DMS 273 (cell line): ENCODE data around the gene ADAMTS1.
"Not testable (repeated sequence)": the region's sequence is repeated elsewhere in the genome, so short reads cannot be mapped to it uniquely, and the experiment has no call there.

Experiments used
- DNase-seq: peaks from one replicate; lab custom pipeline; 2025; ENCODE audit not compliant: unreplicated experiment; lab: John Stamatoyannopoulos, UW

ADAMTS1 gene

GRCh38 chr21:26845066-26845758 is at the start of gene ADAMTS1:
TSS of gene ADAMTS1 (minus strand) at chr21:26845409. CDS start at chr21:26844954, 455 bp downstream.
- DNase-seq: peak; percentile 63

GRCh38 chr21:26892151-26892550 is 46.9 kb upstream of the ADAMTS1 start:
- no peak for DNase-seq

GRCh38 chr21:26888931-26889330 is 43.7 kb upstream of the ADAMTS1 start:
- DNase-seq: no peak

- no peak for DNase-seq
These were observed 43.0 kb upstream of the ADAMTS1 start for GRCh38 chr21:26888256-26888655.

- DNase-seq: no peak
These were observed 42.0 kb upstream of the ADAMTS1 start for GRCh38 chr21:26887251-26887650.

GRCh38 chr21:26884436-26884835 is 39.2 kb upstream of the ADAMTS1 start:
- DNase-seq: no peak

DNA sequence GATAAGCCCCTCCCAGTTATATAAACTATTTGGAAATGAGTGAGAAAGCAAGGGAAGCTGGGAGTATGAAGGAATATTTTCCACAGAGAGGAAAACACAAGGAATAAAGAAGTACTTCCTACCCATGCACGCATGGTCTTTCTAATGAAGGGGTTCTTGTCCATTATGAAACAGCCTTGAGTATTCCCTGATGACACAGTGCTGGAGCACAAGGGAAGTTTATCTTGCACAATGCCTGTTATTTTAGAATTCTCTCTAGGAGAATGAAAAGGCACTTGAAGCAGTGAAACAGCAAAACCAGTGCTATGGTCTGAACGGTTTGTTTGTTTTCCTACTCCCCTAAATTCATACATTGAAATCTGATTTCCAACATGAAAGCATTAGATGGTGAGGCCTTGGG is 38.6 kb upstream of the ADAMTS1 start:
- DNase-seq: no peak

DNA sequence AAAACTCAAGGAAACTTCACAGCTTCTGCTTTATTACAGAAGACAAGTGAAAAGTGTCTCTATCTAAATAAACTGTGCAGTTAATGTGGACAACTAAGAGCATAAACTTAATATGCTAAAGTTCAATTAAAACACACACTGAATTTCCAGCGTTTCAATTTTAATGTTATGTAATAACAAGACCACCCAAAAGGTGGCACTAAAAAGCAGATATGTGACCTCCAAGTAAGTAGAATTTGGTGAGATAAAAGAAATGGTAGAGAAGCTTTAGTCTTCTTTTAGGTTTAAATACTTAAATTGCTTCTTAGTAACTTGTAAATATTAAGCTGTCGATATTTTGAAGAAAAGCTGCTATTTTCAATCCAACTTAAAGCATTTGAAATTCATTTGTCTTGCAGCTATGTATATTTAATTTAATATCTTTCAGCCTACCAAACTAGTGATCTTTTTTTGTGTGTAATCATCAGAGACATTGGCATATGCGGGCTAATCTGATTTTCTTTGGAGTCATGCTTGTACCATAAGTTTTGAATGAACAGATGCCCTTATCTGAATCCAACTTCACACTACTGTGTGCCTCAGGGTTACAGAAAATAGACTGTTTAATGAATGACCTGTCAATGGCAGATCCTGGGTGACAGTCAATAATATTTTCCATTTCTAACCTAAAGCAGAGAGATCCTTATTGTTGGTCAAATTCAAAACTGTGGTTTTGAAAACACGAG is 36.5 kb upstream of the ADAMTS1 start:
- peak; percentile 27 for DNase-seq

- DNase-seq: no peak
These were observed 31.8 kb upstream of the ADAMTS1 start for GRCh38 chr21:26877018-26877417.

DNA sequence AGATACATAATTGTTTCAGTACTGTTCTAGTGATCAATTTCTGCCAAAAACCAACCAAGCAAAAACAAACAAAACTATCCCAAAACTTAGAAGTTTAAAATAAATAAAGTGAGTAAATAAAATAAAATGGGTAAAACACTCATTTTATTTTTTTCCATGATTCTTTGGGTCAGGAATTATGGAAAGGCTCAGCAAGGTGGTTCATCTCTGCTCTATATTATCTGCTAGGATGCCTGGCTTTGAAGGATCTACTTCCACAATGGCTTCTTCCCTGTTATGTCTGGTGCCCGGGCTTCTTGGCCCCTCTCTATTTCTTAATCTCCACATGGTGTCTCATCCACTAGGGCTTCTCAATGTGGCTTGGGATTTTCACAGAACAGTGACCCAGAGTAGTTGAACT is 29.1 kb upstream of the ADAMTS1 start:
- no peak for DNase-seq

- no peak for DNase-seq
These were observed 20.6 kb upstream of the ADAMTS1 start for GRCh38 chr21:26865857-26866256.

DNA sequence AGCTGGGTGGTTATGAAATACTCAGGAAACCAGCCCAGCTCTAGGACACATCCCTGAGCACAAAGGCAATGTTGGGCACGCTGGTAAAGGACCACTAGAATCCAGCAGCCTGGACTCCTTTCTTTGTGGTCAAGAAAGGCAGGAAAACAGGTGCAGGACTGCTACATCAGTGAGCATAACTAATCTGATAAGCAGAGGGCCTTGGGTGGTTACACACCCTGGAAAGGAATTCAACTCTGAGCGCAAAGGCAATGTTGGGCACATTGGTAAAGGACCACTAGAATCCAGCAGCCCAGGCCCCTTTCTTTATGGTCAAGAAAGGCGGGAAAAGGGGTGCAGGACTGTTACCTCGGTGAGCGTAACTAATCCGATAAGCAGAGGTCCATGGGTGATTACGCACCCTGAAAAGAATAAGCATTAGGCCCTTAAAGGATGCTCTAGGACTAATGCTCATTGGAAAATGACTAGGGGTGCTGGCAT is 11.7 kb upstream of the ADAMTS1 start:
- DNase-seq: not testable (repeated sequence)

DNA sequence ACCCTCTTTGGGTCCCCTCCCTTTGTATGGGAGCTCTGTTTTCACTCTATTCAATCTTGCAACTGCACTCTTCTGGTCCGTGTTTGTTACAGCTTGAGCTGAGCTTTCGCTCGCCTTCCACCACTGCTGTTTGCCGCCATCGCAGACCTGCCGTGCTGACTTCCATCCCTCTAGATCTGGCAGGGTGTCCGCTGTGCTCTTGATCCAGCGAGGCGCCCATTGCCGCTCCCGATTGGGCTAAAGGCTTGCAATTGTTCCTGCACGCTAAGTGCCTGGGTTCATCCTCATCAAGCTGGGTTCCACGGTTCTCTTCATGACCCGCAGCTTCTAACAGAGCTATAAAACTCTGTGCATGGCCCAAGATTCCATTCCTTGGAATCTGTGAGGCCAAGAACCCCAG is 9.5 kb upstream of the ADAMTS1 start:
- not testable (repeated sequence) for DNase-seq

- DNase-seq: no peak
These were observed 7.2 kb upstream of the ADAMTS1 start for GRCh38 chr21:26852423-26852822.

DNA sequence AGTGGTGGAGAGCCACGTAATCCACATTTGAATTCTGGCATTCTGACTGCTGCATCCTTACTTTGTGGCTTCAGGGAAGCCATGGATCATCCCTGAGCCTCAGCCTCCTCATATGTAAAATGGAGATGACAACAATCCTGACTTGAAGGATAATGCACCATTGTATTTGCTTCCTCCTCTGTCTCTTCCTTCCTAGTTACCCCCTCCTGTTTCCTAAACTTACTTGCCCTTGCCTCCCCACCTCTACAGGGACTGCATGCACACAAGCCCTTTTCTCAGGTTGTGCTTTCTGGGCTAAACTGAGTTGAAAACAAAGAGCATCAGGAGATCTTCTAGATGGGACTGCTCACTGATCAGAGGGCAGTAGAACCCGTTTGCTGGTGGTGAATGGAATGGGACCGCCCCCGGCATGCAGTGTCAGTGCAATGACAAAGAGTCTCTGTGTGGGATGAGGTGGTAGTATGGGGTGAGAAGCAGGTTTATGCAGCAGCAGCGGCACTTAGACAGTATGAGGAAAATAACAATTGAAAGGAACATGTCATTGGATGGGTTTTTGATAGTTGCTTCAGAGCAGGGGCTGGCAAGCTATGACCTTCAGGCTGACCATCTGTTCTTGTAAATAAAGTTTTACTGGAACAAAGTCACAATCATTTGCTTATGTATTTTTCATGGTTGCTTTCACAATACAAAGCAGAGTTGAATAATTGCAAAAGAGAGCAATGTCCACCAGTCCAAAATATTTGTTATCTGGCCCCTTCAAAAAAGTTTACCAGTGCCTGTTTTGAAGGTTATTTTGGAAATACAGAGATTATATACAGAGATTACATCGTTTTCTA is 6.1 kb upstream of the ADAMTS1 start:
- no peak for DNase-seq

DNA sequence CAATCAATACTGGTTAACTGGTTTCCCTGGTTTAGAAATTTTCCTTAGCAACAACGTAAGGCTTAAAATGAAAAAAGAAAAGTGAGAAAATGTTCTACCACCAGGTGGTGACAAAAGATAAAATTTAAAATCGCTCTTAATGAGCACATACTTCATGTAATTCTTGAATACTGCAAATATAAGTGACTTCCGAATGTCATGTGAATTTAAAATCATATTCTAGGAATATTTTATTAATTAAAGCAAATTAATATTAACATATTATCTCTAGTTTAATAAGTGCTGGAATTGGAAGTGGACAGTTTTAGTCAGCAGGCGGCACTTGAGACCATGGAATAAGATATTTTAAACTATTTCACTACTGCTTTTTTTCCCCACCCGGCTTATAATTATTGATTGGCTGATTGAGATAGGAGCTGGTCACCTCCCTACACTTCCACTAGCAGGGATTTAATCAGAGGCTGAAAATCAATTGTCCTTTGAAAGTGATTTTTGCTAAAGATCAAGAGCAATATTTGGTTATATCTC is 5.0 kb upstream of the ADAMTS1 start:
- peak; percentile 65 for DNase-seq

- peak; percentile 64 for DNase-seq
These were observed 4.4 kb upstream of the ADAMTS1 start for GRCh38 chr21:26849428-26850115.

- no peak for DNase-seq
These were observed 2.7 kb upstream of the ADAMTS1 start for GRCh38 chr21:26847921-26848320.

DNA sequence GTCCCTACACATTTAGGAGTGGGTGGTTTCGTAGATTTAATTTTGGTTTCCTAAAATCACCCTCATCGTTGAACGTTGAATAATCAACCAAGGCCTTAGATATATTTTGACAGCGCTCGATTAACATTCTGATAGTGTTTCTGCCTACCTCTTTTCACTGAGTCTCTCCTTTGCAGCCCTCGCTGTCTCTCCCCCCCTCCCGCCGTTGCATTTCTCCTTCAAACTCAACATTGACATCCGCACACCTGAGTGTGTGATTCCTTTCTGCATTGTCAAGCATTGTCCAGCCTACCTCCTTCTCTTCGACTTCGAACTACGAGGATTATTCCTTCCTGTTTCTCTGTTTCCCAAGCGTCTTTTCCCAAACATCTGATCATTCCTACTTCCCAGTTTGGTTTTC is 1.8 kb upstream of the ADAMTS1 start:
- DNase-seq: no peak

GRCh38 chr21:26846036-26846931 is 1.1 kb upstream of the ADAMTS1 start:
- peak; percentile 34 for DNase-seq
